ENCODE data around the gene MTRFR. TPM values are rescaled to one million over a fixed set of nuclear protein-coding genes. Genes with fewer than 3 reads are reported as not detected.

The MTRFR gene
- total and polyA plus RNA-seq, 7 donors = 7.8 to 19.1 (median 12.7) TPM

GRCh38 chr12:123306200-123306599 lies 73.0 kb downstream of the MTRFR start:
- no peak for DNase-seq
- Histone ChIP-seq H3K4me3 (no peak overlapping the region), H3K9me3 (no peaks in the 10 kb centered on the region), H3K36me3 (peaks cover 34 to 100% (median 62%) of the 10 kb centered on the region in 4 donors), H3K27me3 (no peaks in the 10 kb centered on the region), H3K27ac (no peak overlapping the region), H3K4me1 (no peaks in the 10 kb centered on the region)
- TF ChIP-seq POLR2AphosphoS5 (IDR thresholded peaks at IDR 0.05) (no peak), POLR2A (IDR thresholded peaks at IDR 0.05) (no peak), EP300 (IDR thresholded peaks at IDR 0.05) (no peak), CTCF (IDR thresholded peaks at IDR 0.05) (no peak)
- intact Hi-C loops (cut with DNase I) = no loop called here
- 92 to 97% methylated on average over 3 of the region's 3 CpGs for WGBS, 2 donors

Small RNAs within 50 kb of the gene (small RNA-seq; reads per million reads assigned to genes)
- gene RNA5SP375 = 0.72 to 1.2 (median 1.2) reads per million in 3 donors

Other genes with a start within 250 kb of the MTRFR start
- gene PITPNM2, start 82.3 kb upstream of the MTRFR start, total RNA-seq = 10 to 100 TPM in 2 of 4 donors, 1 to 10 TPM in 2; 6.4 to 19.5 (median 11.7) TPM
- gene PITPNM2, start 82.3 kb upstream of the MTRFR start, polyA plus RNA-seq = 10 to 100 TPM in 1 of 3 donors, 1 to 10 TPM in 2; 1.8 to 11.3 (median 2.3) TPM
- 10 to 100 TPM; 17.4 to 47.6 (median 22.6) TPM for gene MPHOSPH9, start 295 bp upstream of the MTRFR start, total RNA-seq
- 10 to 100 TPM in 1 of 3 donors, 1 to 10 TPM in 2; 4.2 to 10.2 (median 4.2) TPM for gene MPHOSPH9, start 295 bp upstream of the MTRFR start, polyA plus RNA-seq
- 100 to 1,000 TPM in 3 of 4 donors, 10 to 100 TPM in 1; 98.0 to 153 (median 127) TPM for gene CDK2AP1, start 38.4 kb downstream of the MTRFR start, total RNA-seq
- gene CDK2AP1, start 38.4 kb downstream of the MTRFR start, polyA plus RNA-seq = 100 to 1,000 TPM in 1 of 3 donors, 10 to 100 TPM in 2; 56.9 to 102 (median 95.5) TPM
- gene SBNO1, start 131.4 kb downstream of the MTRFR start, total RNA-seq = 10 to 100 TPM; 20.2 to 23.4 (median 22.2) TPM
- 1 to 10 TPM; 3.0 to 8.8 (median 4.9) TPM for gene SBNO1, start 131.4 kb downstream of the MTRFR start, polyA plus RNA-seq
- gene KMT5A, start 150.7 kb downstream of the MTRFR start, total RNA-seq = 10 to 100 TPM; 20.3 to 46.0 (median 24.0) TPM
- 10 to 100 TPM; 23.4 to 30.3 (median 30.0) TPM for gene KMT5A, start 150.7 kb downstream of the MTRFR start, polyA plus RNA-seq
- 1 to 10 TPM; 4.3 to 6.4 (median 5.5) TPM for gene RILPL2, start 203.2 kb downstream of the MTRFR start, total RNA-seq
- gene RILPL2, start 203.2 kb downstream of the MTRFR start, polyA plus RNA-seq = 1 to 10 TPM; 1.6 to 6.5 (median 6.0) TPM
- 10 to 100 TPM; 11.0 to 21.6 (median 15.2) TPM for gene SNRNP35, start 224.7 kb downstream of the MTRFR start, total RNA-seq
- 10 to 100 TPM; 19.8 to 32.3 (median 26.4) TPM for gene SNRNP35, start 224.7 kb downstream of the MTRFR start, polyA plus RNA-seq